ENCODE data around the gene OVAAL. TPM values are rescaled to one million over a fixed set of nuclear protein-coding genes. Genes with fewer than 3 reads are reported as not detected.

The OVAAL gene
- total RNA-seq, 2 donors from 2014 or later: not detected

DNA sequence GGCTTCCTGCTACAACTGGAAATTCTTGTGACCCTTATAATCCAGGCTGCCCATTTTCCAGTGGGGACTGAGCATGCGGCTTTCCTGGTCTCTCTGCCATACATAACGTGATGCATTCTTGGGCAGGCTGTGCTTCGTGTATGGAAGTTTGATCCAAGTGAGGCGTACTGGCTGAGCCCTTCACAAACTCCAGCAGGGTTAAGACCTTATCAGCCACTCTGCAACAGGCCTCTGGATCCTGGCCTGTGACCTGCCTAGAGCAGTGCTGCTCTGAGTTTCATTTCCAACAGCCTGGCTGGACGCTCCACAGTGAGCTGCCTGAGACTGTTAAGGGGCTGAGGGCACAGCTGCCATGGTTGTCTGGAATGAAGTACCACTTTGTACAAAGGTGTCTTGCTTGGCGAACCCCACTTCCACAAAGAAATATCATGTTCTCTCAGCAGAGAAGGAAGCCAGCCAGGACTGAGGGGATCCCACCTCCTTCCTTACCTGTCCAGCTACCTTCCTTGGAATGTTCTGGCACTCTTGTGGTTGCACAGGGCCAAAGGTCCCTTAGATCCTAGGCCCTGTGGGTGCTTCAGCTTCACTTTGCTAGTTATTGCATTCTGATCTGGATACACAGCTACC lies 44.6 kb downstream of the OVAAL start:
- 58 to 66% methylated on average over 5 to 6 of the region's 6 CpGs for WGBS, 2 donors
- intact Hi-C loops (cut with DNase I): no loop called here
- no peaks in the 10 kb centered on the region for H3K27me3 ChIP-seq
- peaks cover 24% of the 10 kb centered on the region for H3K4me1 ChIP-seq
- H3K27ac ChIP-seq: peak overlapping the region in 3 of 4 donors; percentile 12 to 57 (median 39)
- DNase-seq (peak in 2 of 4 donors; percentile 35 to 57), ATAC-seq (peak; percentile 40)
- no peaks in the 10 kb centered on the region for H3K9me3 ChIP-seq
- TF ChIP-seq CTCF (IDR thresholded peaks at IDR 0.05) (no peak), POLR2A (IDR thresholded peaks at IDR 0.05) (no peak)
- H3K4me3 ChIP-seq: no peak overlapping the region
- no peaks in the 10 kb centered on the region for H3K36me3 ChIP-seq (replicated peaks in 1 of 2; ENCODE audit: insufficient read depth in 1 of 2, low read depth in 2 of 2)

GRCh38 chr1:180603850-180604226 lies 45.1 kb downstream of the OVAAL start:
- ATAC-seq: peak; percentile 30
- WGBS, 2 donors: 79 to 85% methylated on average over 2 of the region's 2 CpGs
- intact Hi-C loops (cut with DNase I): no loop called here
- H3K9me3 ChIP-seq: no peaks in the 10 kb centered on the region
- DNase-seq: no peak
- no peak overlapping the region for H3K4me3 ChIP-seq
- no peaks in the 10 kb centered on the region for H3K27me3 ChIP-seq
- peak overlapping the region in 3 of 4 donors; percentile 12 to 57 (median 39) for H3K27ac ChIP-seq
- TF ChIP-seq CTCF (IDR thresholded peaks at IDR 0.05) (no peak), POLR2A (IDR thresholded peaks at IDR 0.05) (no peak)
- no peaks in the 10 kb centered on the region for H3K36me3 ChIP-seq (replicated peaks in 1 of 2; ENCODE audit: insufficient read depth in 1 of 2, low read depth in 2 of 2)
- H3K4me1 ChIP-seq: peaks cover 20% of the 10 kb centered on the region

- no peaks in the 10 kb centered on the region for H3K9me3 ChIP-seq
- DNase-seq (no peak), ATAC-seq (no peak)
- intact Hi-C loops (cut with DNase I): no loop called here
- peaks cover 36% of the 10 kb centered on the region for H3K4me1 ChIP-seq
- no peak overlapping the region for H3K4me3 ChIP-seq
- 62 to 64% methylated on average over 2 of the region's 2 CpGs for WGBS, 2 donors
- H3K27me3 ChIP-seq: no peaks in the 10 kb centered on the region
- no peak overlapping the region for H3K27ac ChIP-seq
- TF ChIP-seq POLR2A (IDR thresholded peaks at IDR 0.05) (no peak), CTCF (IDR thresholded peaks at IDR 0.05) (no peak)
- no peaks in the 10 kb centered on the region for H3K36me3 ChIP-seq (replicated peaks in 1 of 2; ENCODE audit: insufficient read depth in 1 of 2, low read depth in 2 of 2)
These were observed 47.4 kb downstream of the OVAAL start for GRCh38 chr1:180606155-180606554.

DNA sequence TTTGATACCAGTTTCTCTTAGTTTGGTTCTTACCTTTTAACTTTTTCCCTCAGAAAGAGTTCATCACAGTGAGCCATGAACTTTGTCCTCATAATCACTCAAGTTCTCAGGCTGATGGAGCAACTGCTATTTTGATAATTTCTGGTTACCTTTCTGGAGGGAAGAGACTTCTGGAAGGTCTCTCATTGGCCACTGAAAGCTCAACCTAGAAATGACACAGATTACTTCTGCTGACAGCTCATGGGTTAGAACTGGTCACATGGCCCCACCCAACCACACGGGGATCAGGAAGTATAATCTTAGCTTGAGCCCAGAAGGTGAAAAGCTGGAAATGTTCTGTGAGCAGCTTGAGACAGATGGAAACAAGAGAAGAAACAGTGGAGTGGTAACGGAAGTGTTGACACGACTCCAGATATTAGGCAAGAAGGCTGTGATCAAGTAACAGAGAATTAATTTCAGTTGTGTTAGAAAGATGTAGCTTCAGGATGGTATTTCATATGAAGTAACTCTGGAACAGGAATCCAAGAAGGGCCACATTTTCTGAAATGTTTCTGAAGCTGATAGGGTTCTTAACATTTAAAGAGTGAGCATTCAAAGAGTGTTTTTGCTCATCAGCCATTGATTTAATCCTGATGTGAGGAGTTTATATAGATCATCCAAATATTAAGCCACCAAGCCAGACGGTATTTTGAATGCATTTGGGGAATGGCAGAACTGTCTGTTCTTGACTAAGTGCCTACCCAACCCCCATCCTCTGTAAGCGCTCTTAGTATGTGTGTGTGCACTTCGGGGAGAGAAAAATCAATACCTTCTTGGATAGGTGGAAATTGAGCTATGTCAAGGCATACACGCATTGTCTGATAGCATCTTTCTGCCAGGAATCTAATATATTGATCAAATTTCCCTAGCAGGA lies 51.1 kb downstream of the OVAAL start:
- peak overlapping the region; percentile 60 to 80 (median 68) for H3K27ac ChIP-seq
- DNase-seq (peak; percentile 51 to 74 (median 60)), ATAC-seq (peak; percentile 88)
- intact Hi-C loops (cut with DNase I): no loop called here
- H3K9me3 ChIP-seq: no peaks in the 10 kb centered on the region
- H3K27me3 ChIP-seq: no peaks in the 10 kb centered on the region
- WGBS, 2 donors: 24 to 27% methylated on average over 7 of the region's 7 CpGs
- no peak overlapping the region for H3K4me3 ChIP-seq
- TF ChIP-seq CTCF (IDR thresholded peaks at IDR 0.05) (no peak), POLR2A (IDR thresholded peaks at IDR 0.05) (peak in 2 of 3 donors; percentile 56 to 60)
- H3K36me3 ChIP-seq (replicated peaks in 1 of 2; ENCODE audit: insufficient read depth in 1 of 2, low read depth in 2 of 2): no peaks in the 10 kb centered on the region
- H3K4me1 ChIP-seq: peaks cover 60% of the 10 kb centered on the region

All from body of pancreas (tissue), 4 donors.